Kidney epithelial cell (primary cell): ENCODE results near the gene HS3ST4. TPM values are rescaled to one million over a fixed set of nuclear protein-coding genes. Genes with fewer than 3 reads are reported as not detected.

ENCODE experiments used
- DNase-seq: peaks from one replicate; pipeline ENCODE4 v3.0.0-alpha.2; 2010; ENCODE audit warnings: low read depth
- H3K27me3 ChIP-seq: 2 replicates; pipeline ENCODE4 v1.6.0; 2011; ENCODE audit warnings: low read length; ENCODE audit not compliant: control insufficient read depth, insufficient read depth
- H3K36me3 ChIP-seq: 2 replicates; pipeline ENCODE4 v1.5.1; 2011; ENCODE audit warnings: low read length; ENCODE audit not compliant: control insufficient read depth, insufficient read depth
- H3K4me3 ChIP-seq: 2 replicates; pipeline ENCODE4 v1.5.1; 2011; ENCODE audit warnings: low read depth, mild to moderate bottlenecking, control low read depth, low read length
- total RNA-seq: library from RNA; depleted of rRNA; stranded (reverse); fragments of >200 nt; gene quantifications from 2 replicates; pipeline ENCODE4 v1.2.3, GENCODE V29; 2015
- TF ChIP-seq, protein P1 (sequence below): IDR thresholded peaks from 2 replicates; pipeline ENCODE4 v1.5.1; 2011; ENCODE audit warnings: mild to moderate bottlenecking, moderate library complexity, low read length, control low read depth, inconsistent platforms; ENCODE audit not compliant: insufficient read depth, poor library complexity, severe bottlenecking

HS3ST4 gene
- total RNA-seq, 1 donor from 2014 or later, result 0.21 TPM

- Histone ChIP-seq H3K27me3 (no peaks in the 10 kb centered on the region), H3K36me3 (no peaks in the 10 kb centered on the region), H3K4me3 (no peak overlapping the region)
- TF ChIP-seq, protein P1, sequence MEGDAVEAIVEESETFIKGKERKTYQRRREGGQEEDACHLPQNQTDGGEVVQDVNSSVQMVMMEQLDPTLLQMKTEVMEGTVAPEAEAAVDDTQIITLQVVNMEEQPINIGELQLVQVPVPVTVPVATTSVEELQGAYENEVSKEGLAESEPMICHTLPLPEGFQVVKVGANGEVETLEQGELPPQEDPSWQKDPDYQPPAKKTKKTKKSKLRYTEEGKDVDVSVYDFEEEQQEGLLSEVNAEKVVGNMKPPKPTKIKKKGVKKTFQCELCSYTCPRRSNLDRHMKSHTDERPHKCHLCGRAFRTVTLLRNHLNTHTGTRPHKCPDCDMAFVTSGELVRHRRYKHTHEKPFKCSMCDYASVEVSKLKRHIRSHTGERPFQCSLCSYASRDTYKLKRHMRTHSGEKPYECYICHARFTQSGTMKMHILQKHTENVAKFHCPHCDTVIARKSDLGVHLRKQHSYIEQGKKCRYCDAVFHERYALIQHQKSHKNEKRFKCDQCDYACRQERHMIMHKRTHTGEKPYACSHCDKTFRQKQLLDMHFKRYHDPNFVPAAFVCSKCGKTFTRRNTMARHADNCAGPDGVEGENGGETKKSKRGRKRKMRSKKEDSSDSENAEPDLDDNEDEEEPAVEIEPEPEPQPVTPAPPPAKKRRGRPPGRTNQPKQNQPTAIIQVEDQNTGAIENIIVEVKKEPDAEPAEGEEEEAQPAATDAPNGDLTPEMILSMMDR, result no peak
- DNase-seq, result no peak
Measured at GRCh38 chr16:25916037-25916436, 224.3 kb downstream of the HS3ST4 start.

GRCh38 chr16:25922438-25922837 lies 230.7 kb downstream of the HS3ST4 start:
- no peaks in the 10 kb centered on the region for H3K36me3 ChIP-seq
- TF ChIP-seq, protein P1, result no peak
- DNase-seq, result no peak
- H3K27me3 ChIP-seq, result no peaks in the 10 kb centered on the region
- H3K4me3 ChIP-seq, result no peak overlapping the region

- no peaks in the 10 kb centered on the region for H3K36me3 ChIP-seq
- H3K27me3 ChIP-seq, result no peaks in the 10 kb centered on the region
- DNase-seq, result no peak
- no peak overlapping the region for H3K4me3 ChIP-seq
- TF ChIP-seq, protein P1, result no peak
Measured at GRCh38 chr16:25925421-25925820, 233.7 kb downstream of the HS3ST4 start.

- no peak for DNase-seq
- H3K4me3 ChIP-seq, result no peak overlapping the region
- H3K27me3 ChIP-seq, result no peaks in the 10 kb centered on the region
- no peaks in the 10 kb centered on the region for H3K36me3 ChIP-seq
- TF ChIP-seq, protein P1, result no peak
Measured at GRCh38 chr16:25931473-25932035, 239.8 kb downstream of the HS3ST4 start.

DNA sequence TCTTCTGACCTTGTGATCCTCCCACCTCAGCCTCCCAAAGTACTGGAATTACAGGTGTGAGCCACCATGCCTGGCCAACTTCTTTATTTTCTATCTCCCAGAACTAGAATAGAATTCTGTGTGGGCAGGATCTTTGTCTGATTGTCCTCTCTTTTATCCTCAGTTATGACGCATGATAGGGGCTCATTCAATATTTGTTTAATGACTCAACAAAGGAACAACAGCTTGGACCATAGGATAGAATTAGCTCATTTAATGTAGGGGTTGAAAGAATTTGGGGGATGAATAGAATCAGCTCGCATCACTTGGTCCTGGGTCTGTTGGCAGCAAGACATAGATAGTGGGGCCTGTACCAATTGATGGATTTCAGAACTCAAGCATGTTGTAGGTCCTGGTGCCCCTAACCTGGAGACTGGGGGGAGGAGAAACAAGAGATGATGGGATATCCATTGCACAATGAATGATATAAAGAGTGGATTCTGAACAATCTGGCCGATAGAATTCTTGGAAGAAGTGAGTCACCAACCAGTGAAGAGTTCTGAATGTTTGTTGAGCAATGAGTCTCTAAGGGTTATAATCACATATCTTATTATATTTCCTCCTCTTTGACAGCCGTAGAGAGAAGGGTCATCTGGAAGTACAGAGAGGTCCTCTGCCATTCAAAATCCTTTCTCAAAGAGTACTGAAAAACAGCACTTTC lies 250.2 kb downstream of the HS3ST4 start:
- Histone ChIP-seq H3K36me3 (no peaks in the 10 kb centered on the region), H3K27me3 (no peaks in the 10 kb centered on the region), H3K4me3 (no peak overlapping the region)
- TF ChIP-seq, protein P1, result no peak
- no peak for DNase-seq
